Left ventricle myocardium superior (tissue), 1 donor: Measurements from ENCODE around the gene TFCP2L1. TPM values are rescaled to one million over a fixed set of nuclear protein-coding genes. Genes with fewer than 3 reads are reported as not detected.

Experiments used
- ATAC-seq: fragments of 200-7000 bp; cut with Tn5 transposase; one replicate; pipeline ENCODE4 v1.9.1; 2020; ENCODE audit warnings: mild to moderate bottlenecking, moderate library complexity
- DNase-seq: peaks from one replicate; pipeline ENCODE4 v3.0.0-alpha.2; 2020
- intact Hi-C: fragments of 100-400 bp; cut with micrococcal nuclease; formaldehyde crosslinking; loops from one replicate; pipeline ENCODE4 v1.11.0; 2022
- total RNA-seq: library from RNA; stranded (reverse); fragmentation: NEBNext Ultra II Directional; extraction: Animal tissue kit (Norgen Biotek cat#: 25700); gene quantifications from one replicate; pipeline ENCODE4 v1.2.1, GENCODE V29; 2021
- donor health status: DM: no; HTN: yes; CAD: no; lungs with severe emphysema.

Gene TFCP2L1
- total RNA-seq, 1 donor from 2014 or later: 0.17 TPM

DNA sequence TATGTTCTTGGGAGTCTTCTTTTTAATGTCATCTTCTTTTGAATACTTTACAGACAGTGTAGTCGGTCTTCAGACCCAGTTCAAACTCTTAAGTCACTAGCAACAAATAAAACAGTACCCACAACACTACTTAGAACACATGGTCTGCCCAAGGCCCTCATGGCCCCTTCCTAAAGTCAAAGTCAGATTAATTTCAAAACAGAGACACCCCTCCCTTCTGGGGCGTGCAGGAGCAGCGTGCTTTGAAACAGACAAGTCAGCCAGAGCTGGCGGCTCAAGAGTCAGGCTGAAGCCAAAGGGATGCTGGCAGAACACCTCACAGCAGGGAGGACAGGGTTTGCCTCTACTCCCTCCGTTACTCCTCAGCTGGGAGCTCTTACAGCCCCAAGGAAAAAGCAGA lies 77.5 kb downstream of the TFCP2L1 start:
- intact Hi-C loops: no loop called here
- DNase-seq: no peak
- ATAC-seq: no peak

DNA sequence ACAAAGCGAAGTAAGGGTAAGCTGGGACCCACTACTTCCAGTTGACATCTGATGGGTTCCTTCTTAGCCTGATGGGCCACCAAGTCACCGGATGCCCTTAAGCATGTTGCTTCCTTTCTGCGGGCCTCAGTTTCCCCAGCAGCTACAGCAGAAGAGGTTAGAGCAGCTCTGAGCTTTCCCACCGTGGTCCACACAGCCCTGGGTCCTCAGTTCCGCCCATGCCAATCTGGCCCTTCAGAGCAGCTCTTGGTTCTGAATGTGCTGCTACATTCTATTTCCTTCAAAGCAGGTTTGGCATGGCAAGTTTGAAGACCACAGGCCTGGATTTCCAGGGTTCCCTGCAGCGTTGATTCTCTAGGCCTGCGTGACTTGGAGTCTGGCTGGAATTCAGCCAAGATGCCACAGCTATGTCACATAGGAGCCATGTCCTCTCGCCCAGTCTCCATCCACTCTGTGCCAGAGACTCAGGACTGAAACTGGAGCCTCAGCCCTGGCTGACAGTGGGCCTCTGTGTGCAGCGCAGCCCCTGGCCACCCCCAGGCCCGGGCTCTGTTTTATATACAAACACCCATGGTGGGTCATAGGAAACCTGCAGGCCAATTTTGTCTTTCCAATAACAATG lies 79.6 kb downstream of the TFCP2L1 start:
- ATAC-seq (peak; percentile 84), DNase-seq (peak; percentile 42)
- intact Hi-C loops: no loop called here

DNA sequence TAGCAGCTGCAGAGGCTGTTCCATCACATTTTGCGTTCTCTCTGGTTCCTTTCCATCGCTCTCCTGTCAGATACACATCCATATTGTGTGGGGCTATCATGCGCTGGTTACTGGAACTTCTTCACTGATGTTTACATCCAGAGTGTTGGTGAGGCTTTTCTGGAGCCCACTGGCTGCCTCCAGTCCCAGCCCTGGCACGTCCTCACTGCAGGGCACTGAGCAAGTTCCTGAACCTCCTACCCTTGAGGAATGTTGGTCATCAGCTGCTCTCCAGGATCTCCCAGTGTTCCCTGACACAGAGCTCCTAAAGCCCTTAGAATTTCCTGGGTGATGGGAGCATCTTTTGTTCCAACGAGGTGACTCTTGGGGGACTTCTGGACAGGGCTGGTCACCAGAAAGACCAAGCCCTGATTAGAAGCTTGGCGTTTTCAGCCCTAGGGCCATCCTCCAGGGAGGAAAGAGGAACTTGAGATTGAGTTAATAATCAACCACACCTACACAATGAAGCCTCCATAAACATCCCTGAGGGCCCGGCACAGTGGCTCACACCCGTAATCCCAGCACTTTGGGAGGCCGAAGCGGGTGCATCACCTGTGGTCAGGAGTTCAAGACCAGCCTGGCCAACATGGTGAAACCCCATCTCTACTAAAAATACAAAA lies 81.3 kb downstream of the TFCP2L1 start:
- DNase-seq: no peak
- no peak for ATAC-seq
- intact Hi-C loops: no loop called here

DNA sequence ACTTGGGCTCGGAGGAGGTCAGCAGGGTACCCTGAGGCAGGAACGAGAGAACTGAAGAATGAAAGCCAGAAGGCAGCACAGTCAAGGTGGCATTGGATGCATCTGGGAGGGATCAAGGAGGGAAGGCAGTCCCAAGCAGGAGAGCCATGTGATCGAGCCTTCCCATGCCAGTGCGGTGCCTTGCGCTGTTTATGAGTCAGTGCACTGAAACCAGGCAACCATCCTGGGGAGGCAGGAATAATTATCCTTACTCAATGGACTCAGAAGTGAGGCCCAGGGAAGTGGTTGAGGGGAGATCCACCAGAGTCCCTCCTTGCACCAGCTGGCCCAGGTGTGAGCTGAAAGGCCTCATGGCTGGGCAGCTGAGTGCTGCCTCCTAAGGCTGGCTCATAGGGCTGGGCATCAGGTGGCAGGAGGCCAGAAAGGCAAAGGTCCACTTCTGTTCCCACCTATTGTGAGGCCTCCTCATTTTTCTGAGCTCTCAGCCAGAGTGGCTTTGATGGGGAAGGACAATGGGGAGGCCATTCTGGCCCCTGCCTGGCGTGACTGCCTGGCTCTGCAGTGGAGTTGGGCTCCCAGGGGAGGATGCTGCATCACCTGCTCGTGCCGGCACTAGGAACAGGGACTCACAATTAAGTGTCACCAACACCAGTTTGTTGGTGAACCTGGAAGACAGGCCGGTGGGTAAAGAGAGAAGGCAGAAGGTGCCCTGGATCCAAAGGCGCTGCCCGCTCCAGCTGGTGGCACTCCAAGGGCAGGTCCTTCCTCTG lies 82.3 kb downstream of the TFCP2L1 start:
- DNase-seq (no peak), ATAC-seq (no peak)
- intact Hi-C loops: no loop called here

DNA sequence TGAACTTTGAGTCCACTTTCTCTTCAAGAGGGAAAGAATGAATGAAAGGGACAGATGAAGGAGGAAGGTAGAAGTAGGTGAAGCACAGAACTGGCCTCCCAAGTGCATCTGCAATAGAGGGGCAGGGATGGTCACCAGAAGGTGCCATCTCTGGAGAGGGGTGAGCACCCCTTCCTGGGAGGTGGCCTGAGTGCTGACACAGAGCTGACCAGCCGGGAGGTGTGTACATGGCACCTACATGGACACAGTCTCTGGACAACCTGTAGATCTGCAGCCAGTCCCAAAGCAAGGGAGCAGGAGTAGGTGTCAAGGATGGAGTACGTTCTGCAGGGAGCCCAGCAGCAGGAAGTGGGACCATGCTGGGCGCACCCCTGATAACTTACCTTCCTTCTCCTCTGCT lies 83.2 kb downstream of the TFCP2L1 start:
- intact Hi-C loops: no loop called here
- ATAC-seq (no peak), DNase-seq (no peak)

DNA sequence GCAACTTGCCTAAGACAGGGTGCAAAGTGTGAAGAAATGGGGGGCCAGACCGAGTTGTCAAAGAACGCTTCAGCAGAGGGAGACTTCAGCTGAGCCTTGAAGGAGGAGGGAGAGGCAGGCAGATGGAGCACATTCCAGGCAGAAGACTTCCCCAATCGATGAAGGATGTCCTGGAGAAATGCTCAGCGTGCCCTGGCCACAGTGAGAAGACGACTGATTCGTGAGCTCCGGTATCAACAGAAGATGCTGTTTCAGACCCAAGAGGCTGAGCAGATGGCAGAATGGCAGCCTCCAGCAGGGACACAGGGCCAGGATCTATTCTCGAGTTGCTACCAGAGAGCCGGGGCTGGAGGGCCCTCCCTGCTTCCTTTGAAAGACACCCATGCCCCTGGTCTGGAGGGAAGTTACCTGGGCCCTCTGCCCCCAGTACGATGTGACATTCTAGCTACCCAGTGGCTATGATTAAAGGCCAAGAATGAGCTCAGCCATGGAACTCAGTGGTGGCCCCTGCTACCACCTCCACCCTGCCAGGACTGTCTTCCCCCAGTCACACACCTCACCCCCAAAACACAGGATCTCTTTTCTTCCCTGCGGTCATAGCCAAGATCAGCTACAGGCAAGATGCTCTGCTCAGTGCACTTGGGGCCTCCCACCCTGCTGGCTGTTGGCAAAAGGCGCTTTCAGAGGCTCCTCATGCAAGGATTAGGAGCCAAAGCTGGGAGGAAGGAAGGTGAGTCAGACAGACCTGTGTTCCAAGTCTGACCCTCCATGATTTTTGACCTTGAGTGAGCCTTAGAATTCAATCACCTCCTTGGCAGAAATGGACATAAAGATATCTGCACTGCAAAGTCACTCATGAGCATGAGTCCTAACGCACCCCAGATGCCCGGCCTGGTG lies 84.3 kb downstream of the TFCP2L1 start:
- ATAC-seq: no peak
- intact Hi-C loops: no loop called here
- DNase-seq: no peak

DNA sequence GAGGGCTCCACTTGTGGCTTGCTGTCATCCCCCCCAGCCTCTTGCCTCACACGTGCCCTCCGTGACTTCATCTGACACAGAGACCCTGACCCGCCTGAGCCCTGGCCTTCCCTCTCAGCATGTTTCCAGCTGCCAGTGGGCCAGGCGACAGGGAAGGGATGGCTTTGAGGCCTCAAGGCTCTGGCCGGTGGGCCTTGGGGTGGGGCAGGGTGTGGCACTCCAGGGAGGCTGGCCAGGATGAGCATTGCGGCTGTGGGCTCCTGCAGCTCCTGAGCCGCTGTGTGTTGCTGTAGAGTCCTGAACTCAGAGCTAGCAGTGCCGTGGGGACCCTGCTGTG lies 85.0 kb downstream of the TFCP2L1 start:
- ATAC-seq: no peak
- intact Hi-C loops: no loop called here
- DNase-seq: no peak

DNA sequence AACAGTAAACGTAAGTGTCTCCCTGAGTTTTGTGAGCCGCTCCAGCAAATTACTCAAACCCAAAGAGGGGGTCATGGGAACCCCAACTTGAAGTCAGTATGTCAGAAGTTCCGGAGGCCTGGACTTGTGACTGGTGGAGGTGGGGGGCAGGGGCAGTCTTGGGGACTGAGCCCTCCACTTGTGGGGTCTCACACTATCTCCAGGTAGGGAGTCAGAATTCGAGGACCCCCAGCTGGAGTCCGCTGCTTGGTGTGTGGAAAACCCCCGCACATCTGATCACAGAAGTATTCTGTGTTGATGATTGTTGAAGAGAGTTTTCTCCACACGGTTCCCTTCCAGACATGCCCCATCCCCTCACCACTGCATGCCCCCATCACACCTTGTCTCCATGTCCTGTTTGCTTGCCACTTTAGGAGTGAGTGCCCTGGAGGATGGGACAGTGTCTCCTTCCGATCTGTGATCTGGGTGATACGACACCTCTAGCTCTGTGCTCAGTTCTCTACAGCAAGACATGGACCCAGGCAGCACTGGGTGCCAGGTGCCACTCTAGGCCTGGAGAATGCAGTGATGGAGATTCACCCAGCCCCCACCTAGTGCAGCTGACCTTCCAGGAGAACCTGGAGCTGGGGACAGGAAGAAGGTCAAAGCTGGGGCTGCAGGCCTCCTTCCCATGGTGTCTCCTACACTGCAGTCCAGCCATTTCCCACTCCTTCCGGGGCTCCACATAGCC lies 85.6 kb downstream of the TFCP2L1 start:
- no peak for ATAC-seq
- intact Hi-C loops: no loop called here
- DNase-seq: no peak

DNA sequence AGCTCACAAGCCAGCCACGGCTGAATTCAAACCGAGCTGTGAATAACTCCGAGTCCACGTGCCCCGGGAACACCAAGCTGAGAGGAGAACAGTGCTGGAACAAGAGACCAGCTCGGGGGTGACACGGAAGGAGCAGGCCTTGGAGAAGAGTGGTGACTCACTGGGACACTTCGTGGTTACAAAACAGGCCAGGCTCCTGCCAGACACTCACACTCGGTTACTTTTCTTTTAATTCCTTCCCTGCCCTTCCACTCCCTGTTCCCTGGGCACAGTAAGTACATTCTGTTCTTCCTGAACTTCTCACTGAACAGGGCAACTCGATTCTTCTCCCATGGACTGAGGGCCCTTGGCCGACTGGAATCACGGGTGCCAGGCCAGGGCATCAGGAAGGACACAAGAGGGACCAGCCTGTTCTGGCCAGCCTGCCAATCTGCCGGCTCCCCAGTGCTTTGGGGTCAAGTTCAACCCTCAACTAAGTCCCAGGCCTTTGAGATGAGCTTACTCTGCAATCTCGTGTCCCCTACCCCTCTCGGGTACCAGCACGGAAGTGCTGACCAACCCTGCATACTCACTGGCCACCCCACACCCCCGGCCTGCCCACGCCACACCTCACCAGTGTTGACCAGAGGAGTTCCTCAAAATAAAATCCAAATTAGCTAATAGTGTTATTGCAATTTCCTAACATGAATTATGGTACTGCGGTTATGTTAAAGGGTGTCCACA lies 87.5 kb downstream of the TFCP2L1 start:
- ATAC-seq: peak; percentile 84
- intact Hi-C loops: no loop called here
- peak; percentile 58 for DNase-seq

DNA sequence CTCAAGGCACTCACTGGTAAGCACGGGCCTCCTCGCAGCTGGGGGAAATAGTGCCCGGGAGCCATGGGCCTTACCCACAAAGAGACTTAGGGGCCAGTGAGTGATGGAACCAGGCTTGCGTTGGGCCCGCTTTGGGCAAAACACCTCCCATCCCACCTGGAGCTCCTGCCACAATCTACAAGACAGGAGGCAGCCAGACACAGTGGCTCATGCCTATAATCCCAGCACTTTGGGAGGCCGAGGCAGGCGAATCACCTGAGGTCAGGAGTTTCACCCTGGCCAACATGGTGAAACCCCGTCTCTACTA lies 88.2 kb downstream of the TFCP2L1 start:
- intact Hi-C loops: no loop called here
- DNase-seq: no peak
- ATAC-seq: no peak

DNA sequence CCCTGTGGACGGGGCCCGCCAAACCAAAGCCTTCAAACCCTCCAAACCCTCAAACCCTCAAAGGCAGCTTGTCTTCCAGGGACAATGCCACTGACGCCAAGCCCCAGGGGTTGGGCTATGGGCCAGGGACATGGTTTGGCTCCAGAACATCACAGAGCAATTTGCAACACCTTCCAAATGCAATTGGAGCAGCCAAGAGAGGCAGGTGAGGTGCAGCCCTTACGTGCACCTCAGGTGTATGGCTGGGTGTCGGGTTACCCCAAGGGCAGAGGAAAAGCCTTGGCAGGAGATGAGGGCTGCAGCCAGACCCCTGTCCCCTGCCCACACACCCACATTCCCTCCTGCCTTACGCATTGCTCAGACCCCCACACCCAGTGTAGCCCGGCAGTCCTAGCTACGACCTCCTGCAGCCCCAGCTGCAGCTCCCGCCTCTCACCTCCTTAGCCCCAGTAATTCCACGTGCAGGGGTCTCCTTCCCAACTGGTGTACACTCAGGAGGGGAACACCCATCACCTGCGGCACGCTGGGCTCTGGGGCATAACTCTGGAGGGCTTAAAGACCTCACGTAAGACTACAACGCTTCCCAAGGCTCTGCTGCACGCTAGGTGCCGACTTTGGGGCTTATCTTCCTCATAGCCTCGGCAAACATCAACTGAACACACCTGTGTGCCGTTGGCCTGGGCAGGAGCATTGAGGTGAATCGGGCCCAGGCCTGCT lies 88.7 kb downstream of the TFCP2L1 start:
- no peak for ATAC-seq
- intact Hi-C loops: no loop called here

DNA sequence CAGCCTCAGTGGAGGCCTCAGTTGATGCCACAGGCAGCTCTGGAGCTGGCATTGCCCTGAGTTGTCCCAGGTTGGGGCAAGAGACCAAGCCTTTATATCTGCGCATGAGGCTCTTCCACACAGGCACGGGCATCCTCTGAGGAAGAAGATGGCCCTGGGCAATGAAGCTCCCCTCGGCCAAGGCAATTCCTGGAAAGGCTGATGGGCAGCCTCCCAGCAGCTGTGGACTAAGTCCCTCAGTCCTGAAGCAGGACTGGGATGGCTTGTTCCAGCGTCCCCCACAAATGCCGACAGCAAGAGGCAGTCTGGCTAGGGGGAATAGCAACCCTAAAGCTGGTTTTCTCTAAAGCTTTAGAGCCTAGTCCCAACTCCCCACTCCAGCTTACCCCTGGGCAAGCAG lies 90.0 kb downstream of the TFCP2L1 start:
- no peak for ATAC-seq
- intact Hi-C loops: no loop called here
- DNase-seq: no peak

More for the DNA sequence above, 88.7 kb downstream of the TFCP2L1 start:
- DNase-seq: no peak

DNA sequence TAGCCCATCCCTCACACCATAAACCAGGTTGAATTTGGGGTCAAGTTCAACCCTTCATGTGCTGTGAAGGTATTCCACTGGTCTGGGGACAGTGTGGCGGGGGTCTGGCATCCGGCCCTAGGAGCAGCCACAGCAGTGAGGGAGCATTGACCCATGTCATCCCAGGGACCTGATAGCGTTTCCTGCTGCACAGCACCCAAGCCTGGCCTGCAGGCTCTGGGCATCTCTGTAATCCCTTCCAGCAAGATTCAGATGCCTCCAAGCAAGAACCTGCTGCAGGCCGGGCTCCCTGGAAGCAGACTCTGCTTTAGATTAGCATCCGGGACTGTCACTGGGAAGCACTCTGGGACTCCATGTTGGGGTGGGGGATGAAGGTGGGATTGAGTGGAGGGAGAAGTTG lies 90.4 kb downstream of the TFCP2L1 start:
- ATAC-seq (no peak), DNase-seq (no peak)
- intact Hi-C loops: no loop called here

DNA sequence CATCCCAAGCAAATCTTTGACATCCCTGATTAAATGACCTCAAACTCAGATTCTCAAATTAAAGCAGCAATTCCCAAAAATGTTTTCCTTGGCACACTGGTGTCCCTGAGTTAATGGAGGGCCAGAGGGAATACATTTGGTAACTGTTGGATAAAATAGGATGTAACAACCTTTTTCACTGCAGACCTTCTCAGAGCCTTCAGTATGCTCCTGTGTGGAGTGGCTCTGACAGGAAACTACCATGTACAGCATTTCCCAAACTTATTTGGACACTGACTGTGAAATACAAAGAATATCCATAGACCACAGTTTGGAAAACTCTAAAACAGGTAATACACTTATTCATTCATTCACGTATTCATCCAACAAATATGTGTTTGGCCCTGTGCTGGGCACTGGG lies 91.8 kb downstream of the TFCP2L1 start:
- DNase-seq (no peak), ATAC-seq (no peak)
- intact Hi-C loops: no loop called here

DNA sequence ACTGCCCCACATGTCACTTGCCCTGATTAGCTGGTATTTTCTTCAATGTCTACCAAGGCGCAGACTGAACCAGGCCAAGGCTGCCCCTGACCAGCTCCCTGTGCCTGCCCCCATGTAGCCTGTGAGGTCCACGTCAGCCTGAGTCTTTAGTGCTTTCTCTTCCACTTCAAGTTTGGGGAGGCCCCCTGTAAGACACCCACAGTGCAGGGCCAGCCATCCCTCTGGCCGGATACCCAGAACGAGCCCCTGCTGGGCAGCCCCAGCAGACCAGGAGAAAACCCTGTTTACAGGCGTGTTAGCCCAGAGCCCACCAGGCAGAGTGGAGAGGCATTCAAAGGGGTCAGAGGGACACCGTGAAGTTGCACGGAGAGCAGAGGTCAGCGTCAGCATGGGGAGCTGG lies 92.4 kb downstream of the TFCP2L1 start:
- no peak for DNase-seq
- intact Hi-C loops: no loop called here

DNA sequence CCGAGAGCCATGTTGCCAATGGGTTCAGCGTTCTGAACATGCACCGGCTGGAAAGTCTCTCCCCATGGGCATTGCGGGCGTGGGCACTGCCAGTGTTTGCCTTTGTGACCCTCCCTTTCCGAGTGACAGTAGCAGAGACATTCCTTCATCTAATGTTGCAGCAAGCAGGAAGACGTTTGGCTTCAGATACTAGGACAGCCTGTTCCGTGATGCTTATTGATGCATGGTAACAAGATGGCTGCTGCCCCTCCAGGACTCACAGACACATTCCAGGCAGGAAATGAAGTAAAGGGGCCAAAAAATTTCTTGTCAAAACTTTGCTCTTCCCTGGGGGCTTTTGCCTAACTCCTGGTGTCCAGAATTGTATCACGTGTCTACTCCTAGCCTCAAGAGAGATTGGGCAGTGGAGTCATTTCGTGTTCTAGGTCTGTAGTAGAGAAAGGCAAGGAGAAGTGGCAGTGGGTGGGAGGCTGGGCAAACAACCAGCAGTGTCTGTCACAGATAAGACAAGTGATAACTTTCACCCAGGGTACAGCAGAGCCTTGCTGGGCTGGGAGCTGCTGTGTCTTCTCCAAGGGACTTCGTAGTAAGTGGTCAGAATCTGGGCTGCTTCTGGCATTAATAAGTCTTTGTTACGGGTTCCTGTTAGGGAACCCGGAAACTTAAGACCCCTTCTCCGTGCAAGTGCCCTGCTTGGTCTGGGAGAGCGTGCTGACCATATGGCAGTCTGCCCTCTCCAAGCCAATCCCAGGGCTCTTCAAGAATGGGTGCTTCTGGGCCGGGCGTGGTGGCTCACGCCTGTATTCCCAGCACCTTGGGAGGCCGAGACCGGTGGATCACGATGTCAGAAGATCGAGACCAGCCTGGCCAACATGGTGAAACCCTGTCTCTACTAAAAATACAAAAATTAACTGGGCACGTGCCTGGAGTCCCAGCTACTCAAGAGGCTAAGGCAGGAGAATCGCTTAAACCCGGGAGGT lies 93.5 kb downstream of the TFCP2L1 start:
- ATAC-seq (no peak), DNase-seq (no peak)
- intact Hi-C loops: no loop called here

More for the DNA sequence above, 92.4 kb downstream of the TFCP2L1 start:
- ATAC-seq: no peak
